ENCODE measurements around the gene SEMA3D. TPM values are rescaled to one million over a fixed set of nuclear protein-coding genes. Genes with fewer than 3 reads are reported as not detected.

SEMA3D gene
- polyA plus RNA-seq, 1 donor: 14.4 TPM

DNA sequence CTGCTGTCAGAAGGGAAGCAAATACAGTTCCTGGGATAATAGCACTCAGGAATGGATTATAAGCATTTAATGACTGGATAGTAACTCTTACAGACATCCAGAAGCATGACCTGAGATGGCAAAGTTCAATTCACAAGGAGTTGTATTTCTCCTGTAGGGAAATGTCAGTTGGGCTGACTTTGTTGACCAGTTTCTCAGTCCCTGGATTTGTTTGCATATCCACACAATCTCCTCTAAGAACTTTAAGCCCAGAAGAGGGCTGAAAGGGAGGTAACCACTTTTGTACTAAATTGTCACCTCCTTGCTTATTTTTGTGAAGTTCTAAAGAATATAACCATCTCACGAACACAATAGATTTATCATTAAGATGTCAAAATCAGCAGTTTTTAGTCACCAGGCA, 140.3 kb downstream of the SEMA3D start:
- Histone ChIP-seq H3K4me1 (ENCODE audit: control insufficient read depth, insufficient read depth, low read length) (no peaks in the 10 kb centered on the region), H3K9me3 (ENCODE audit: control insufficient read depth, low read depth, low read length) (no peaks in the 10 kb centered on the region), H3K27me3 (ENCODE audit: control insufficient read depth, insufficient read depth, low read length) (no peaks in the 10 kb centered on the region), H3K27ac (ENCODE audit: low read length) (no peak overlapping the region), H3K4me3 (ENCODE audit: low read length) (no peak overlapping the region), H3K36me3 (ENCODE audit: control insufficient read depth, insufficient read depth, low read length) (no peaks in the 10 kb centered on the region)
- no CpG with 5 or more reads among the region's 1 CpG for WGBS (ENCODE audit: insufficient coverage, low lambda C conversion rate)
- no peak for DNase-seq

DNA sequence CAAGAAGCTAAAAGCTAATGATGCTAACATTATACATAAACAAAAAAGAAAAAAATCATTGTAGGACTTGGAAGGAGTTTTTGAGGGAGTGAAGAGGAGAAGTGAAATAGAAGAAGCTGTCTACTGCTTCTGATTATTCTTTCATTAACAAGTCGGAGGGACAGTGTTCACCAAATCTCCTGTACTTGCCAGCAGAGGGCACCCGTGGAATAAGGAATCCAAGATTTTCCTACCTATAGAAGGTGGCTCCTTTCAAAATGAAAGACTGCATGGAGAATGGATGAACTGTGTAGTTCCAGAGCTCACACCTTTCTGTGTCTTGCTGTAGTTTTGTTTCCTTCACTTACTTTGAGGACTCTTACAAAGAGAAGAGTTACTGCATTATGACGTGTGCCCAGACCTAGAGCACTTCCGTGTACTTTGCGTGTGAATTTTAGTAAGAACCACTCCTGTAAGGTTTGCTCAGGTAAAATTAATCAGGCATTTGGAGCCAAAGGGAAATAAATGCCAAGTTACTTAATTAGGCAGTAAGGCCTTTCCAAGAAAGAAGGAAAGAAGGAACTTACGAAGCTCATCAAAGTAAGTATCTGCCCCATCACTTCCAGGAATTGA, 145.1 kb downstream of the SEMA3D start:
- H3K9me3 ChIP-seq (ENCODE audit: control insufficient read depth, low read depth, low read length): no peaks in the 10 kb centered on the region
- H3K36me3 ChIP-seq (ENCODE audit: control insufficient read depth, insufficient read depth, low read length): no peaks in the 10 kb centered on the region
- H3K4me1 ChIP-seq (ENCODE audit: control insufficient read depth, insufficient read depth, low read length): no peaks in the 10 kb centered on the region
- no peak overlapping the region for H3K4me3 ChIP-seq (ENCODE audit: low read length)
- no peak overlapping the region for H3K27ac ChIP-seq (ENCODE audit: low read length)
- DNase-seq: peak; percentile 42 to 56
- no peaks in the 10 kb centered on the region for H3K27me3 ChIP-seq (ENCODE audit: control insufficient read depth, insufficient read depth, low read length)
- no CpG with 5 or more reads among the region's 6 CpGs for WGBS (ENCODE audit: insufficient coverage, low lambda C conversion rate)

DNA sequence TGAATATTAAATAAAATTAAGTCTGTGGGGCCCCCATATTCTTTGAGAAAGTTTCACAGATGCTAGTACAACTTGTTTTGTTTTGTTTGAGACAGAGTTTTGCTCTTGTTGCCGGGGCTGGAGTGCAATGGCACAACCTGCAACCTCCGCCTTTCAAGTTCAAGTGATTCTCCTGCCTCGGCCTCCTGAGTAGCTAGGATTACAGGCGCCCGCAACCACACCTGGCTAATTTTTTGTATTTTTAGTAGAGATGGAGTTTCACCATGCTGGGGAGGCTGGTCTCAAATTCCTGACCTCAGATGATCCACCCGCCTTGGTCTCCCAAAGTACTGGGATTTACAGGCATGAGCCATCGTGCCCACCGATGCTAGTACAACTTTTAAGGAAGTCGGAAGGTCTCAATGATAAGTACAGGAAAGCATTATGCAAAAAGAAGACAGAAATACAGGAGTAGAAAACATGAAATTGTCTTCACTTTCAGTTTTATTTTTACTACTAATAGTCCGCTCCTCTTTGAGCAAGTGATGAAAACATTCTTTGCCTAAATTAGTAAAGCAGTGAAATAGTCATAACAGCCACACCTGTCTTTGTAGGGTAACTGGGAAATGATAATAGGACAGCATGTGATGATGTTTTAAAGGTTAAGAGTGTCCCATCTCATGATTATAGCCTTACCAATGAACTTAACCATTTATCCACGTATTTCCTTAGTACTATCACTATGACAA, 147.5 kb downstream of the SEMA3D start:
- Histone ChIP-seq H3K4me3 (ENCODE audit: low read length) (no peak overlapping the region), H3K4me1 (ENCODE audit: control insufficient read depth, insufficient read depth, low read length) (no peaks in the 10 kb centered on the region), H3K27me3 (ENCODE audit: control insufficient read depth, insufficient read depth, low read length) (no peaks in the 10 kb centered on the region), H3K27ac (ENCODE audit: low read length) (no peak overlapping the region), H3K9me3 (ENCODE audit: control insufficient read depth, low read depth, low read length) (no peaks in the 10 kb centered on the region), H3K36me3 (ENCODE audit: control insufficient read depth, insufficient read depth, low read length) (no peaks in the 10 kb centered on the region)
- WGBS (ENCODE audit: insufficient coverage, low lambda C conversion rate): 89% methylated on average over 3 of the region's 11 CpGs
- no peak for DNase-seq

DNA sequence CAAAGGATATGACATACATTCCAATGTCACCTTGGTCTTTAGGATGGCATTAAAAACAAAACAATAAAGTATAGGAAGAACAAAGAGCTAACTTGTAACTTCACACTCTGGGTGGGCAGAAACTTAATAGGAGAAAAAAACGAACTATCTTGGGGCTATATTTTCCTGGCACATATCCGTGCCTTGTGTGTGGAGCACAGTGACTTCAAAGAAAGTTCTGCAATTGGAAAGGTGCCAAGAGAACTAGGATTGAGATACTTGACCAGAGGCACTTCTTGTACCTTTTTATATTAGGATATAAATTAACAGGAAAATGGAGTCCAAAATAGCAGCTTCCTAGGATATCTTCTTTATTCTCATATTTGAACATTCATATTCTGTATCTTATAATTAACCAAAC, 148.4 kb downstream of the SEMA3D start:
- Histone ChIP-seq H3K4me3 (ENCODE audit: low read length) (no peak overlapping the region), H3K9me3 (ENCODE audit: control insufficient read depth, low read depth, low read length) (no peaks in the 10 kb centered on the region), H3K4me1 (ENCODE audit: control insufficient read depth, insufficient read depth, low read length) (no peaks in the 10 kb centered on the region), H3K27me3 (ENCODE audit: control insufficient read depth, insufficient read depth, low read length) (no peaks in the 10 kb centered on the region), H3K27ac (ENCODE audit: low read length) (no peak overlapping the region), H3K36me3 (ENCODE audit: control insufficient read depth, insufficient read depth, low read length) (no peaks in the 10 kb centered on the region)
- DNase-seq: no peak
- WGBS (ENCODE audit: insufficient coverage, low lambda C conversion rate): no CpG with 5 or more reads among the region's 2 CpGs

DNA sequence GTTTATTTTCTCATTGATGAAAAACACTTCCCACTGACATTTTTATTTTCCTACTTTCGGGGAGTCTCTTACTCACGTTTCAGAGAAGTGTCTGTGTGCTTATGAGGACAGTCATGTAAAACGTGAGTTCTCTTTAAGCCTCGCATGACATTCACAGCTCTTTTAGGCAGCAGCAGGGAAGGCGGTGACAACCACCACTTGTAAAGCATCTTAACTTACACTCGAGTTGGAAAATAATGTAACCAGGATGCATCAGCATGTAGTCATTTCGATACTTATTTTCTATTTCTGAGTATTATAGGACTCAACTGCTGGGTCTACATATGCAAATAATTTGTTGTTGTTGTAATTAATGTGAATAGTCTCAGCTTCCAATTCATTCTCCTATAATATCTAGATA, 153.6 kb downstream of the SEMA3D start:
- no peaks in the 10 kb centered on the region for H3K9me3 ChIP-seq (ENCODE audit: control insufficient read depth, low read depth, low read length)
- H3K4me1 ChIP-seq (ENCODE audit: control insufficient read depth, insufficient read depth, low read length): no peaks in the 10 kb centered on the region
- no peaks in the 10 kb centered on the region for H3K27me3 ChIP-seq (ENCODE audit: control insufficient read depth, insufficient read depth, low read length)
- H3K4me3 ChIP-seq (ENCODE audit: low read length): no peak overlapping the region
- WGBS (ENCODE audit: insufficient coverage, low lambda C conversion rate): 83% methylated on average over 1 of the region's 7 CpGs
- DNase-seq: no peak
- no peak overlapping the region for H3K27ac ChIP-seq (ENCODE audit: low read length)
- no peaks in the 10 kb centered on the region for H3K36me3 ChIP-seq (ENCODE audit: control insufficient read depth, insufficient read depth, low read length)

DNA sequence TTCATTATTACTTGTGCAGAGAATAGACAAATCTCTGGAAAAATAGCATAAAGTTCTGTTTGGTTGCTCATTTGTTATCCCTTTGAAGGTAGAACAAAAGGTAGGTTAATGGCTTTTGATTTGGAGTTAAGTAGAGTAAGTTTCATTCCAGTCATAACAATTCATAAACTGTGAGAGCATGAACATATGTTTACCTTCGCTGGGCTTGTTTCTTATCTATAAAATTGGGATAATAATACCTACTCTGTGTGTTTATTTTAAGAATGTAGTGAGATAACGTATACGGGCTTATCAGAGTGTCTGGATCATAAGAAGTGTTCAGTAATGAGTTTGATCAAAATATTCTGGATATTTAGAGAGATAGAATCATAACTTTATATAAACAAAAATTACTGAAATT, 155.4 kb downstream of the SEMA3D start:
- Histone ChIP-seq H3K36me3 (ENCODE audit: control insufficient read depth, insufficient read depth, low read length) (no peaks in the 10 kb centered on the region), H3K4me1 (ENCODE audit: control insufficient read depth, insufficient read depth, low read length) (no peaks in the 10 kb centered on the region), H3K4me3 (ENCODE audit: low read length) (no peak overlapping the region), H3K27me3 (ENCODE audit: control insufficient read depth, insufficient read depth, low read length) (no peaks in the 10 kb centered on the region), H3K9me3 (ENCODE audit: control insufficient read depth, low read depth, low read length) (no peaks in the 10 kb centered on the region), H3K27ac (ENCODE audit: low read length) (no peak overlapping the region)
- DNase-seq: no peak
- 18% methylated on average over 3 of the region's 3 CpGs for WGBS (ENCODE audit: insufficient coverage, low lambda C conversion rate)

DNA sequence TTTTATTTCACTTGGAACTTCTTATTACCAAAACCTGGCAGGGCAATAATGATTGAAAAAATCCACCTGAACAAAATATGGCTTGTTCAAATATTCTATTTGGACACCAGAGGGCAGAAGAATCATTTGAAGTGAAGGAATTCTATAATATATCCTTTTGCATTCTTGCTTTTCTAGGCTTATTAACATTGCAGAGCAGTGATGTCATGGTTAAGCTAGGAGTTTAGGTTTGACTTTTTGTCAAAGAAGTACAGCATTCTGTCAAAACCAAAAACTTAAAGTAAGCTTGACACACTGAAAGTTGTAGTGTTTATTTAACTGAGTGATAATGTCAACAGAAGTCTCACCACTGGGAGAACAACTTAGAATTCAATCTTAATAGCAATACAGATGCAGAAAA, 156.0 kb downstream of the SEMA3D start:
- no peak overlapping the region for H3K4me3 ChIP-seq (ENCODE audit: low read length)
- H3K36me3 ChIP-seq (ENCODE audit: control insufficient read depth, insufficient read depth, low read length): no peaks in the 10 kb centered on the region
- H3K27me3 ChIP-seq (ENCODE audit: control insufficient read depth, insufficient read depth, low read length): no peaks in the 10 kb centered on the region
- H3K4me1 ChIP-seq (ENCODE audit: control insufficient read depth, insufficient read depth, low read length): no peaks in the 10 kb centered on the region
- no peaks in the 10 kb centered on the region for H3K9me3 ChIP-seq (ENCODE audit: control insufficient read depth, low read depth, low read length)
- peak in 1 of 2 donors; percentile 16 for DNase-seq
- no peak overlapping the region for H3K27ac ChIP-seq (ENCODE audit: low read length)

DNA sequence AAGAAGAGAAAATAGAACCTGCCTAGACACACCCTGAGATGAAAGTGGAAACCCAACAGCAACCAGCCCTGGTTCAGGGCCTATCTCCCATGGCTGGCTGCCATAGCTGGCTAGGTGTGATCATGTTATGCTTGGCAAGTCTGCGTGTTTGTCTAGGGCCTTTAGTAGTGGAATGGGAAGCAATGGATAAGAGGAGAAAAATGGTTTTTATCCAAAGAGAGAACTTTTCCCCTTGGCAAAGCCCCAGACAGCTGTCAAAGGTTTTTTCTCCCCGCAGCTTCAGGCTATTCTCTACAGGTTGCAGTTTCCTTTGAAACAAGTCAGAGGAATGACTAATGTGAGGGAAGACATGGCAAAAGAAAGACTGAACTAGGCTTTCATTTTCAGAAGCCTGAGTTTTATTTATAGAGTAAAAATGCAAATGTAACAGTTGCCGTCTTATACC, 161.5 kb downstream of the SEMA3D start:
- Histone ChIP-seq H3K4me1 (ENCODE audit: control insufficient read depth, insufficient read depth, low read length) (no peaks in the 10 kb centered on the region), H3K4me3 (ENCODE audit: low read length) (no peak overlapping the region), H3K27me3 (ENCODE audit: control insufficient read depth, insufficient read depth, low read length) (no peaks in the 10 kb centered on the region), H3K36me3 (ENCODE audit: control insufficient read depth, insufficient read depth, low read length) (no peaks in the 10 kb centered on the region), H3K9me3 (ENCODE audit: control insufficient read depth, low read depth, low read length) (no peaks in the 10 kb centered on the region), H3K27ac (ENCODE audit: low read length) (no peak overlapping the region)
- 83% methylated on average over 1 of the region's 3 CpGs for WGBS (ENCODE audit: insufficient coverage, low lambda C conversion rate)
- no peak for DNase-seq

DNA sequence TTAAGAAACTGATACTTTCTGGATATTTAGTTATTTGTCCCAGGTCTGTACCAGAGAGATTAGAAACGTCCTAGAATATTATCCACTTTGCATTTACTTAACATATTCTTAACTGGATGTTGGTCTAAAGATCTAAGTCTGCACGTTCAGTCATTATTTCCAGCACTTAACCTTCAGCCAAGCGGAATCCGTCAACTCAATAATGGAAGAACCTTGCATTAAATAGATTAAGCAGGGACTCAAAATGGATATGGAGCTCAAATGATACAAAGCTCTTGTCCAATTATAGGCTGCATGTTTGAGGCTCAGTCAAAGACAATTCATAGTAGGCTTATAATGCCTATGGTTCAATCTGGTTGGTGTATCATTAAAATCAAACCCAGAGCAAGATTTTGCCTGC, 162.9 kb downstream of the SEMA3D start:
- H3K4me1 ChIP-seq (ENCODE audit: control insufficient read depth, insufficient read depth, low read length): no peaks in the 10 kb centered on the region
- no peak overlapping the region for H3K4me3 ChIP-seq (ENCODE audit: low read length)
- no peak for DNase-seq
- no peaks in the 10 kb centered on the region for H3K36me3 ChIP-seq (ENCODE audit: control insufficient read depth, insufficient read depth, low read length)
- no peak overlapping the region for H3K27ac ChIP-seq (ENCODE audit: low read length)
- no peaks in the 10 kb centered on the region for H3K9me3 ChIP-seq (ENCODE audit: control insufficient read depth, low read depth, low read length)
- WGBS (ENCODE audit: insufficient coverage, low lambda C conversion rate): 80% methylated on average over 2 of the region's 4 CpGs
- H3K27me3 ChIP-seq (ENCODE audit: control insufficient read depth, insufficient read depth, low read length): no peaks in the 10 kb centered on the region

DNA sequence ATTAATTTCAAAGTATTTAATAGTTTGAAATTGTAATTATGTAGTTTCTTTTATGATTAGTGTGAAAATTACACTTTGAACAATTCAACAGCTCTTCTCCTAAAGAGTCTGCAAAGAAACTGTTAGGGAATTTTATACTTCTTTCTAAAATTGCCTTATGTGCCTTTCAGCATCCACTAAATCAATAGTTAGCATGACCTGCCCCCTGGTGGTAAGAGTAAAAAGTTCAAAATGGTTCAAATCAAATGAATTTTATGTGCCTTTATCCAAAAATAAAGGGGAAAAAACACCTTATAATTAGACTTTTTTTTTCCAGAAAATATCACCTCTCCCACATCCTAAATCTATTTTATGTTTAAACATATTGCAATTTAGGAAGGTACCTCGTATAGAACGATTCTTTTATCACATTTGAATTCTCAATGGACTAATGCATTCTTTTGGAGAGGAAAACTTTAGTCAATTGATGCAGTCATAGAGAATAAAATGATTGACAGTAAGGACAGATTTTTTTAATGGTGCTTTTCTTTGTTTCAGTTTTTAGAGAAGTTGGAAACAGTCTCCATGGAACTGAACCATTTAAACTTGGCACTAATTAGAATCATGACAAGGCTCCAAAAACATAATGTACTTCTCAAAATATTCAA, 163.7 kb downstream of the SEMA3D start:
- no peaks in the 10 kb centered on the region for H3K4me1 ChIP-seq (ENCODE audit: control insufficient read depth, insufficient read depth, low read length)
- no peaks in the 10 kb centered on the region for H3K36me3 ChIP-seq (ENCODE audit: control insufficient read depth, insufficient read depth, low read length)
- no peak for DNase-seq
- 0% methylated on average over 1 of the region's 2 CpGs for WGBS (ENCODE audit: insufficient coverage, low lambda C conversion rate)
- H3K27me3 ChIP-seq (ENCODE audit: control insufficient read depth, insufficient read depth, low read length): no peaks in the 10 kb centered on the region
- no peak overlapping the region for H3K4me3 ChIP-seq (ENCODE audit: low read length)
- H3K27ac ChIP-seq (ENCODE audit: low read length): no peak overlapping the region
- H3K9me3 ChIP-seq (ENCODE audit: control insufficient read depth, low read depth, low read length): no peaks in the 10 kb centered on the region

Measured in large intestine (tissue), 3 donors.